Lung (tissue), 12 donors: ENCODE data around the gene METTL26. TPM values are rescaled to one million over a fixed set of nuclear protein-coding genes. Genes with fewer than 3 reads are reported as not detected.

ENCODE experiments used
- ATAC-seq: fragments of 200-7000 bp; cut with Tn5 transposase; one replicate; pipeline ENCODE4 v1.9.1; 2020; ENCODE audit warnings: moderate number of reproducible peaks; ENCODE audit not compliant: insufficient read depth, low FRiP score
- DNase-seq, 3 donors: peaks; one replicate each; pipeline ENCODE4 v3.0.0-alpha.2; 2013 to 2017
- H3K27ac ChIP-seq, 2 donors: one replicate each; pipeline ENCODE4 v1.5.1; 2013; ENCODE audit warnings: mild to moderate bottlenecking in 2 of 2, moderate library complexity in 2 of 2, control low read depth in 1 of 2, inconsistent platforms in 1 of 2, low read depth in 1 of 2, low read length in 1 of 2
- H3K27me3 ChIP-seq, 3 donors: one replicate each; pipeline ENCODE4 v1.5.1; 2013; ENCODE audit warnings: low read length in 2 of 3; ENCODE audit not compliant: control insufficient read depth in 3 of 3, insufficient read depth in 3 of 3
- H3K36me3 ChIP-seq, 4 donors: one replicate each; pipeline ENCODE4 v1.5.1; 2013; ENCODE audit warnings: low read length in 4 of 4, mild to moderate bottlenecking in 1 of 4, moderate library complexity in 1 of 4; ENCODE audit not compliant: control insufficient read depth in 4 of 4, insufficient read depth in 4 of 4
- H3K4me1 ChIP-seq, 5 donors: one replicate each; pipeline ENCODE4 v1.5.1; 2013; ENCODE audit warnings: low read length in 5 of 5, mild to moderate bottlenecking in 2 of 5, moderate library complexity in 1 of 5; ENCODE audit not compliant: control insufficient read depth in 5 of 5, insufficient read depth in 5 of 5
- H3K4me3 ChIP-seq: one replicate; pipeline ENCODE4 v1.5.1; 2013; ENCODE audit warnings: mild to moderate bottlenecking, control low read depth, moderate library complexity
- H3K9ac ChIP-seq, 2 donors: one replicate each; pipeline ENCODE4 v1.5.1; 2013; ENCODE audit warnings: low read length in 2 of 2, control low read depth in 1 of 2; ENCODE audit not compliant: insufficient read depth in 1 of 2
- H3K9me3 ChIP-seq, 4 donors: one replicate each; pipeline ENCODE4 v1.5.1; 2013; ENCODE audit warnings: low read length in 3 of 4, mild to moderate bottlenecking in 1 of 4, moderate library complexity in 1 of 4; ENCODE audit not compliant: control insufficient read depth in 4 of 4, insufficient read depth in 3 of 4
- CTCF ChIP-seq: IDR thresholded peaks from 2 replicates; pipeline ENCODE4 v1.5.1; 2012; ENCODE audit warnings: mild to moderate bottlenecking; ENCODE audit errors: control extremely low read depth, extremely low read depth
- WGBS, 2 donors: extraction: QIAGEN DNeasy Blood & Tissue Kit; methylation state at CpG; one replicate each; pipeline ENCODE4 v1.1.7; 2013; 5-methylcytosine and 5-hydroxymethylcytosine counted together
- polyA plus RNA-seq, 2 donors: library from polyadenylated mRNA; stranded (reverse); fragments of 200-250 nt; gene quantifications; one replicate each; pipeline ENCODE4 v1.2.1, GENCODE V29; 2013
- total RNA-seq, 2 donors: library from RNA; depleted of rRNA in 1 of 2; stranded (reverse); fragments of >200 nt in 1 of 2; gene quantifications; one replicate each; pipeline ENCODE4 v1.2.1, GENCODE V29; 2014 to 2021
- donor health status: control.
- donor health status: control.
- donor health status: Bipolar disorder and iron deficiency.
- donor health status: healthy.
- donor health status: DM: yes; HTN: yes; CAD: no.

METTL26 gene
- total and polyA plus RNA-seq, 4 donors: 36.1 to 200 (median 114) TPM

DNA sequence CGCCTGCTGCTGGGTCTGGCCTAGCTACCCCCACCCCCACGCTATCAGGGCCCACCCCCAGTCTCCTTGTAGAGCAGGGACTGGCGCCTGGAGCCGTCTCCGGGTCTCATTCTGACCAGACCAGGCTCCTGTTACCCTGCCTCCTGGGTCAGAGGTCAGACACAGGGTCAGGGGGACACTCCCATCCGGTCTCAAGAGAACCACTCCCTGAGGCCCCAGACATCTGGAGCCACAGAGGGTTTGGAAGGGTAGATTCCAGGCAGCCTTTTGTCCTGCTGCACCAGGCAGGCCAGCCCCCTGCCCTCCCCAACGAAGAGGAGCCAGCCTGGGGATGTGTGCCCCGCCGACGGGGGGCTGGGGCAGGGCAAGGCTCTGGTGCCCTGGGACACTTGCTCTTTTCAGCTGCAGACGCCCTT is 6.3 kb downstream of the METTL26 start:
- TF ChIP-seq CTCF: no peak
- Histone ChIP-seq H3K4me1 (peaks cover 0 to 21% (median 14%) of the 10 kb centered on the region in 5 donors), H3K36me3 (peaks cover 0 to 52% (median 5%) of the 10 kb centered on the region in 4 donors), H3K9ac (no peak overlapping the region), H3K4me3 (no peak overlapping the region), H3K27me3 (no peaks in the 10 kb centered on the region), H3K27ac (peak overlapping the region in 1 of 2 donors; percentile 21), H3K9me3 (no peaks in the 10 kb centered on the region)
- peak in 1 of 3 donors; percentile 22 for DNase-seq
- 55 to 66% methylated on average over 10 to 11 of the region's 11 CpGs for WGBS, 2 donors
- no peak for ATAC-seq

DNA sequence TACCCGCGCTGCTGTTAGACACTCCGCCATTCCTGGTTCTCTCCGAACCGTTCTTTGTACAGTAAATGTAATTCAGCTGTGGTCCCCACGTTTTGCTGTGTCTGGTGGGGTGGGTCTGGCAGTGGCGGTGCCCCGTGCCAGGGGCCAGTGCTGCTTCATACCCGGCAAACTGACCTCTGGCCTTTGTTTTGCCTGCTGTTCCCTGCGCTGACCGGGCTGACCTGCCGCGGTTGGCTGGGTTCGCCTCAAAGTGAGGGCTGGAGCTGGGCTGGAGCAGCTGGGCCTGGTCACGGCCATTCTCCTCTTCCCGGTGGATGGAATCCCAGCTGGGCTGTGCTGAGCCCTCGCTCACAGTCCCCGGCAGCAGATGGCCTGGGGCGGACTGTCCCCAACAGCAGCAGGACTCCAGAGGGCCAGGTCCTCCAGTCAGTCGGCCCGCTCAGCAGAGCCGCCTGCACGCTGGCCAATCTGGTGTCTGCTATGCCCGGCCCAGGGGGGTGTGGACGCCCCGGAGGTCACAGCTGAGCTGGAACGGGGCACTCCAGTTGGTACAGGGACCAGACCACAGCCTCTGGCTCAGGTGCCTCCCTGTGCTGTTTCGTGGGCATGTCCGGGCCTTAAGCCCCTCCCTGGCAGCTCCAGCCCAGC is 6.8 kb downstream of the METTL26 start:
- TF ChIP-seq CTCF: no peak
- Histone ChIP-seq H3K27me3 (no peaks in the 10 kb centered on the region), H3K9ac (no peak overlapping the region), H3K9me3 (no peaks in the 10 kb centered on the region), H3K4me1 (peaks cover 0 to 20% (median 13%) of the 10 kb centered on the region in 5 donors), H3K4me3 (no peak overlapping the region), H3K36me3 (peaks cover 0 to 51% (median 5%) of the 10 kb centered on the region in 4 donors), H3K27ac (peak overlapping the region in 1 of 2 donors; percentile 75)
- DNase-seq: no peak
- WGBS, 2 donors: 78 to 82% methylated on average over 28 to 29 of the region's 29 CpGs
- ATAC-seq: no peak

- Histone ChIP-seq H3K27me3 (no peaks in the 10 kb centered on the region), H3K4me1 (peaks cover 0 to 20% (median 13%) of the 10 kb centered on the region in 5 donors), H3K36me3 (peaks cover 0 to 45% (median 5%) of the 10 kb centered on the region in 4 donors), H3K4me3 (no peak overlapping the region), H3K9me3 (no peaks in the 10 kb centered on the region), H3K27ac (peak overlapping the region in 1 of 2 donors; percentile 32), H3K9ac (no peak overlapping the region)
- ATAC-seq (no peak), DNase-seq (no peak)
- no peak for TF ChIP-seq CTCF
- WGBS, 2 donors: 95% methylated on average over 28 to 33 of the region's 33 CpGs
These were observed 7.6 kb downstream of the METTL26 start for GRCh38 chr16:628321-629061.
